ENCODE measurements around the gene KIAA1217.

Gene KIAA1217

GRCh38 chr10:24542314-24543270 lies 333.7 kb downstream of the KIAA1217 start:
- no peaks in the 10 kb centered on the region for H3K4me1 ChIP-seq (ENCODE audit: insufficient read depth, low read length)
- no peaks in the 10 kb centered on the region for H3K79me2 ChIP-seq (ENCODE audit: insufficient read depth, low read length)
- H3K4me2 ChIP-seq (ENCODE audit: insufficient read depth, low read length), result no peak overlapping the region
- no peak overlapping the region for H2AFZ ChIP-seq (ENCODE audit: low read depth, low read length)
- no peaks in the 10 kb centered on the region for H3K36me3 ChIP-seq (ENCODE audit: insufficient read depth, low read length)
- no peaks in the 10 kb centered on the region for H3K27me3 ChIP-seq (ENCODE audit: insufficient read depth, low read length, poor library complexity)
- no peak for TF ChIP-seq CTCF (IDR thresholded peaks at IDR 0.05; ENCODE audit: borderline replicate concordance, extremely low read depth, low read length, poor library complexity, severe bottlenecking)
- no peak for TF ChIP-seq EZH2 (IDR thresholded peaks at IDR 0.05; ENCODE audit: borderline replicate concordance, low read depth, low read length, severe bottlenecking)
- H4K20me1 ChIP-seq (ENCODE audit: insufficient read depth, low read length), result no peaks in the 10 kb centered on the region
- ATAC-seq (ENCODE audit: insufficient read depth, low read depth), result no peak
- no peaks in the 10 kb centered on the region for H3K9me3 ChIP-seq (ENCODE audit: insufficient read depth, low read length, severe bottlenecking)
- H3K27ac ChIP-seq (ENCODE audit: low read length), result no peak overlapping the region
- DNase-seq, result no peak
- H3K4me3 ChIP-seq (ENCODE audit: low read depth in 1 of 2, low read length in 2 of 2), result no peak overlapping the region
- no peak overlapping the region for H3K9ac ChIP-seq (ENCODE audit: low read depth, low read length)

GRCh38 chr10:24544776-24545175 lies 335.8 kb downstream of the KIAA1217 start:
- H3K4me2 ChIP-seq (ENCODE audit: insufficient read depth, low read length), result no peak overlapping the region
- H3K9me3 ChIP-seq (ENCODE audit: insufficient read depth, low read length, severe bottlenecking), result no peaks in the 10 kb centered on the region
- no peaks in the 10 kb centered on the region for H3K27me3 ChIP-seq (ENCODE audit: insufficient read depth, low read length, poor library complexity)
- no peak overlapping the region for H3K27ac ChIP-seq (ENCODE audit: low read length)
- H3K36me3 ChIP-seq (ENCODE audit: insufficient read depth, low read length), result no peaks in the 10 kb centered on the region
- no peak overlapping the region for H2AFZ ChIP-seq (ENCODE audit: low read depth, low read length)
- H3K4me3 ChIP-seq (ENCODE audit: low read depth in 1 of 2, low read length in 2 of 2), result no peak overlapping the region
- no peaks in the 10 kb centered on the region for H3K79me2 ChIP-seq (ENCODE audit: insufficient read depth, low read length)
- ATAC-seq (ENCODE audit: insufficient read depth, low read depth) (no peak), DNase-seq (no peak)
- H3K4me1 ChIP-seq (ENCODE audit: insufficient read depth, low read length), result no peaks in the 10 kb centered on the region
- H3K9ac ChIP-seq (ENCODE audit: low read depth, low read length), result no peak overlapping the region
- no peaks in the 10 kb centered on the region for H4K20me1 ChIP-seq (ENCODE audit: insufficient read depth, low read length)
- TF ChIP-seq CTCF (IDR thresholded peaks at IDR 0.05; ENCODE audit: borderline replicate concordance, extremely low read depth, low read length, poor library complexity, severe bottlenecking) (no peak), EZH2 (IDR thresholded peaks at IDR 0.05; ENCODE audit: borderline replicate concordance, low read depth, low read length, severe bottlenecking) (no peak)

- TF ChIP-seq EZH2 (IDR thresholded peaks at IDR 0.05; ENCODE audit: borderline replicate concordance, low read depth, low read length, severe bottlenecking) (no peak), CTCF (IDR thresholded peaks at IDR 0.05; ENCODE audit: borderline replicate concordance, extremely low read depth, low read length, poor library complexity, severe bottlenecking) (no peak)
- H3K4me3 ChIP-seq (ENCODE audit: low read depth in 1 of 2, low read length in 2 of 2), result no peak overlapping the region
- no peaks in the 10 kb centered on the region for H3K4me1 ChIP-seq (ENCODE audit: insufficient read depth, low read length)
- no peaks in the 10 kb centered on the region for H3K9me3 ChIP-seq (ENCODE audit: insufficient read depth, low read length, severe bottlenecking)
- H3K27me3 ChIP-seq (ENCODE audit: insufficient read depth, low read length, poor library complexity), result no peaks in the 10 kb centered on the region
- ATAC-seq (ENCODE audit: insufficient read depth, low read depth), result no peak
- no peak for DNase-seq
- no peaks in the 10 kb centered on the region for H3K79me2 ChIP-seq (ENCODE audit: insufficient read depth, low read length)
- H2AFZ ChIP-seq (ENCODE audit: low read depth, low read length), result no peak overlapping the region
- H4K20me1 ChIP-seq (ENCODE audit: insufficient read depth, low read length), result no peaks in the 10 kb centered on the region
- no peaks in the 10 kb centered on the region for H3K36me3 ChIP-seq (ENCODE audit: insufficient read depth, low read length)
- no peak overlapping the region for H3K9ac ChIP-seq (ENCODE audit: low read depth, low read length)
- no peak overlapping the region for H3K4me2 ChIP-seq (ENCODE audit: insufficient read depth, low read length)
- H3K27ac ChIP-seq (ENCODE audit: low read length), result no peak overlapping the region
Measured at GRCh38 chr10:24545585-24545984, 336.6 kb downstream of the KIAA1217 start.
